ENCODE results near the gene SUCLG2. TPM values are rescaled to one million over a fixed set of nuclear protein-coding genes. Genes with fewer than 3 reads are reported as not detected.

SUCLG2 gene
- total and polyA plus RNA-seq, 2 donors (not counting 1 experiment from before 2014, with no cell fraction given): 56.8 to 87.4 TPM

DNA sequence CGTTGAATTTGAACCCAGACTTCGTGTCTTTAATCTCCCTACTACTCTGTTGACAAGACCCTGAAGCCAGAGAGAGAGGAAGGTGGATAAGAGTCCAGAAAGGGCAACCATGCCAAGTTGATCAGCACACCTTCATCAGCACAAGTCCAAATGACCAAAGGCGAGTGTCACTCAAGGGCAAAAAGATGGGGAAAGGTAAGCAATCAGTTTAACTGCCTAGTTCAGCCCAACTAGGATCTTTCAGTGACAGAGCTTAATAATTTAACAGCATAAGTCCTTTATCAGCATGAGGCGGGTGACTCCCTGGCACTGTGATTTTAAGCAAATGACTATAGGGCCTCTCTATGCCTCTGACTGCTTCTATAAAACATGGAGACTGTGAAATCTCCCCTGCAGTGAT lies 6.2 kb downstream of the SUCLG2 start:
- H4K20me1 ChIP-seq (ENCODE audit: control insufficient read depth, extremely low read depth, insufficient read depth, low read length): no peaks in the 10 kb centered on the region
- no peak overlapping the region for H3K9ac ChIP-seq (ENCODE audit: insufficient read depth, low read length)
- no peaks in the 10 kb centered on the region for H3K36me3 ChIP-seq (ENCODE audit: control insufficient read depth, insufficient read depth, low read length)
- peak overlapping the region; percentile 92 for H3K27ac ChIP-seq (ENCODE audit: insufficient read depth, low read length)
- H3K9me3 ChIP-seq (ENCODE audit: control insufficient read depth, insufficient read depth, low read depth, low read length): no peaks in the 10 kb centered on the region
- TF ChIP-seq EZH2 (IDR thresholded peaks at IDR 0.05; ENCODE audit: low read length, missing control alignments): no peak
- no peak overlapping the region for H3K4me3 ChIP-seq (replicated peaks in 1 of 4; ENCODE audit: control extremely low read depth in 1 of 4, insufficient read depth in 1 of 4, low read depth in 3 of 4, low read length in 4 of 4)
- H3K4me2 ChIP-seq (ENCODE audit: extremely low read depth, insufficient read depth, low read length): no peak overlapping the region
- H3K79me2 ChIP-seq (ENCODE audit: control insufficient read depth, insufficient read depth, low read length): peaks cover 45% of the 10 kb centered on the region
- no peaks in the 10 kb centered on the region for H3K27me3 ChIP-seq (ENCODE audit: control insufficient read depth, insufficient read depth, low read length)
- no peak overlapping the region for H2AFZ ChIP-seq (ENCODE audit: low read length)
- H3K4me1 ChIP-seq (ENCODE audit: control insufficient read depth, extremely low read depth, insufficient read depth, low read length): peaks cover 5% of the 10 kb centered on the region
- DNase-seq (ENCODE audit: low read depth in 2 of 2): peak in 1 of 2 donors; percentile 6

DNA sequence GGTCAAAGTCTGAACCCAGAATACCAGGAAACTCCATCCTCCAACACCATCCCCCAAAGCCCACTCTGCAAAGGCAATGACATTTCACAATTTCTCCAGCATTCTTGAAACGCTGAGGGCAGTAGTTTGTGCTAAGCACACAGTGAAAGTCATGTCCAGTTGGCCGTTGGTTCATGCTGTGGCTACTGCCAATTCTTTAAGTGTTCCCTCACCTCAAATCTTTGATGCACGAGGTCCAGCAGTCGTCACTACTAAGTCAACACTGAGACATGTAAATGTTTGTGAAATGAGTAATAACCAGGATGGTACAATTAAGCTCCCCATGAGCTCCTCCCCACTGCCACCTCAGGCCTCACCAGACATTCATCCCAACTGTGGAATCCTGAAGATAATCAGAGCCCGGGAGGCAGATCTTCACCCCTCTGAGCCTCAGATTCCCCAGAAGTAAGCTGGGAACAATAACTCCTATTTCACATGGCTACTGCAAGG lies 7.0 kb downstream of the SUCLG2 start:
- Histone ChIP-seq H4K20me1 (ENCODE audit: control insufficient read depth, extremely low read depth, insufficient read depth, low read length) (no peaks in the 10 kb centered on the region), H2AFZ (ENCODE audit: low read length) (no peak overlapping the region), H3K9ac (ENCODE audit: insufficient read depth, low read length) (no peak overlapping the region)

DNA sequence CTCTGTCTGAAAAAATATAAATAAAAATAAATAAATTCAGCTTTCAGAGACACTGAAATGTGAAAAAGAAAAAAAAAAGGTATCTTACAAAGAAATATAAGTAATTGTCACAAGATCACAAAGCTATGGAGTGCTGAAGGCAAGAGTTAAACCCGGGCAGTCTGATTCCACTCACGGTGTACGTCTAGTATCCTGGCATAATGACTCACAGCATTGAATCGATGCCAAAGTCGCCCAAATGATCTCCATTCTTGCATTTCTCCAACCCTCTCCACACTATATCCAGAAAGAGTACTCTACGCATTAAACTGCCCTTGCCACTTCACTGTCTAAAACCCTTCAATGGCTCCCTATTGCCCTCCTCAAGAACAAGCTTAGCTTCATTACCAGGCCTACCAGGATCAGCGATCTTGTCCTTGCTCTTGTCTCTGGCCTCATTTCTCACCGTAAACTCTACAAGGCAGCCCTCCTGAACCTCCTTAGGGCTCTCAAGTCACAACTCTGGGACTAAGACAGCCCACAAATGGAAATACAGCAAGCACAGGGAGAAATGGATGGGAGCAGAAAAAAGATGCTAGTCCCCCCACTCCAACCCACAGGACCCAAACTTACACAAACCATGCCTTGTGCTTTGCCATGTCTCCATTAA lies 7.7 kb downstream of the SUCLG2 start:
- Histone ChIP-seq H3K36me3 (ENCODE audit: control insufficient read depth, insufficient read depth, low read length) (no peaks in the 10 kb centered on the region), H3K4me1 (ENCODE audit: control insufficient read depth, extremely low read depth, insufficient read depth, low read length) (peaks cover 5% of the 10 kb centered on the region), H3K4me3 (replicated peaks in 1 of 4; ENCODE audit: control extremely low read depth in 1 of 4, insufficient read depth in 1 of 4, low read depth in 3 of 4, low read length in 4 of 4) (no peak overlapping the region), H4K20me1 (ENCODE audit: control insufficient read depth, extremely low read depth, insufficient read depth, low read length) (no peaks in the 10 kb centered on the region), H3K9me3 (ENCODE audit: control insufficient read depth, insufficient read depth, low read depth, low read length) (no peaks in the 10 kb centered on the region), H3K9ac (ENCODE audit: insufficient read depth, low read length) (peak overlapping the region; percentile 41), H3K4me2 (ENCODE audit: extremely low read depth, insufficient read depth, low read length) (peak overlapping the region; percentile 47), H3K27ac (ENCODE audit: insufficient read depth, low read length) (peak overlapping the region; percentile 92), H3K27me3 (ENCODE audit: control insufficient read depth, insufficient read depth, low read length) (no peaks in the 10 kb centered on the region), H2AFZ (ENCODE audit: low read length) (no peak overlapping the region), H3K79me2 (ENCODE audit: control insufficient read depth, insufficient read depth, low read length) (peaks cover 42% of the 10 kb centered on the region)
- no peak for TF ChIP-seq EZH2 (IDR thresholded peaks at IDR 0.05; ENCODE audit: low read length, missing control alignments)
- TF ChIP-seq, protein P1, sequence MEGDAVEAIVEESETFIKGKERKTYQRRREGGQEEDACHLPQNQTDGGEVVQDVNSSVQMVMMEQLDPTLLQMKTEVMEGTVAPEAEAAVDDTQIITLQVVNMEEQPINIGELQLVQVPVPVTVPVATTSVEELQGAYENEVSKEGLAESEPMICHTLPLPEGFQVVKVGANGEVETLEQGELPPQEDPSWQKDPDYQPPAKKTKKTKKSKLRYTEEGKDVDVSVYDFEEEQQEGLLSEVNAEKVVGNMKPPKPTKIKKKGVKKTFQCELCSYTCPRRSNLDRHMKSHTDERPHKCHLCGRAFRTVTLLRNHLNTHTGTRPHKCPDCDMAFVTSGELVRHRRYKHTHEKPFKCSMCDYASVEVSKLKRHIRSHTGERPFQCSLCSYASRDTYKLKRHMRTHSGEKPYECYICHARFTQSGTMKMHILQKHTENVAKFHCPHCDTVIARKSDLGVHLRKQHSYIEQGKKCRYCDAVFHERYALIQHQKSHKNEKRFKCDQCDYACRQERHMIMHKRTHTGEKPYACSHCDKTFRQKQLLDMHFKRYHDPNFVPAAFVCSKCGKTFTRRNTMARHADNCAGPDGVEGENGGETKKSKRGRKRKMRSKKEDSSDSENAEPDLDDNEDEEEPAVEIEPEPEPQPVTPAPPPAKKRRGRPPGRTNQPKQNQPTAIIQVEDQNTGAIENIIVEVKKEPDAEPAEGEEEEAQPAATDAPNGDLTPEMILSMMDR (conservative IDR thresholded peaks at IDR 0.05 in 1 of 2, IDR thresholded peaks at IDR 0.05 in 1 of 2; ENCODE audit: low read depth in 1 of 2, low read length in 2 of 2): no peak
- DNase-seq (ENCODE audit: low read depth in 2 of 2): peak; percentile 18 to 64

More for the DNA sequence above, 7.0 kb downstream of the SUCLG2 start:
- H3K27ac ChIP-seq (ENCODE audit: insufficient read depth, low read length): peak overlapping the region; percentile 92
- no peak overlapping the region for H3K4me3 ChIP-seq (replicated peaks in 1 of 4; ENCODE audit: control extremely low read depth in 1 of 4, insufficient read depth in 1 of 4, low read depth in 3 of 4, low read length in 4 of 4)
- TF ChIP-seq EZH2 (IDR thresholded peaks at IDR 0.05; ENCODE audit: low read length, missing control alignments): no peak
- peak; percentile 97 to 99 for DNase-seq (ENCODE audit: low read depth in 2 of 2)
- peaks cover 5% of the 10 kb centered on the region for H3K4me1 ChIP-seq (ENCODE audit: control insufficient read depth, extremely low read depth, insufficient read depth, low read length)
- no peaks in the 10 kb centered on the region for H3K36me3 ChIP-seq (ENCODE audit: control insufficient read depth, insufficient read depth, low read length)
- H3K9me3 ChIP-seq (ENCODE audit: control insufficient read depth, insufficient read depth, low read depth, low read length): no peaks in the 10 kb centered on the region
- H3K79me2 ChIP-seq (ENCODE audit: control insufficient read depth, insufficient read depth, low read length): peaks cover 44% of the 10 kb centered on the region
- H3K4me2 ChIP-seq (ENCODE audit: extremely low read depth, insufficient read depth, low read length): no peak overlapping the region
- H3K27me3 ChIP-seq (ENCODE audit: control insufficient read depth, insufficient read depth, low read length): no peaks in the 10 kb centered on the region

DNA sequence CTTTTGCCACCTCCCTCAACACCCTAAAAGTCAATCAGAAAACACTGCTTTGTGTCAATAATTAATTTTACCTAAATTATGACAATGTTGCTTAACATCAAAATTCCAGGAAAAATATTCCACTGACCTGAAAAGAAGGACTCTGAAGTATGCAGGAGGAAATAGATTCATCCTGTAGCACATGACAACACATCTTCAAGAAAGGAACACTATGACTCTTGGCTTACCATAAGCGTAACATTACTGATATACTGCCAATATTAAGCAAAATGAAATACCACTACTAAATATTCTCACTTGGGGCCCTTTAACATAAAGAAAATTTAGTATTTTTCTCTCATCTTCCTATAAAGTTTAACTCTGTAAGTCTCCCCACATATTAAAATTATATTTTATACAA lies 9.6 kb downstream of the SUCLG2 start:
- Histone ChIP-seq H2AFZ (ENCODE audit: low read length) (no peak overlapping the region), H3K79me2 (ENCODE audit: control insufficient read depth, insufficient read depth, low read length) (peaks cover 41% of the 10 kb centered on the region), H3K9me3 (ENCODE audit: control insufficient read depth, insufficient read depth, low read depth, low read length) (no peaks in the 10 kb centered on the region), H3K4me1 (ENCODE audit: control insufficient read depth, extremely low read depth, insufficient read depth, low read length) (peaks cover 5% of the 10 kb centered on the region), H3K27me3 (ENCODE audit: control insufficient read depth, insufficient read depth, low read length) (no peaks in the 10 kb centered on the region), H3K27ac (ENCODE audit: insufficient read depth, low read length) (no peak overlapping the region), H3K9ac (ENCODE audit: insufficient read depth, low read length) (no peak overlapping the region), H3K36me3 (ENCODE audit: control insufficient read depth, insufficient read depth, low read length) (no peaks in the 10 kb centered on the region), H3K4me2 (ENCODE audit: extremely low read depth, insufficient read depth, low read length) (no peak overlapping the region), H3K4me3 (replicated peaks in 1 of 4; ENCODE audit: control extremely low read depth in 1 of 4, insufficient read depth in 1 of 4, low read depth in 3 of 4, low read length in 4 of 4) (no peak overlapping the region), H4K20me1 (ENCODE audit: control insufficient read depth, extremely low read depth, insufficient read depth, low read length) (no peaks in the 10 kb centered on the region)
- TF ChIP-seq EZH2 (IDR thresholded peaks at IDR 0.05; ENCODE audit: low read length, missing control alignments): no peak
- DNase-seq (ENCODE audit: low read depth in 2 of 2): no peak
